Mesenchymal stem cell (in vitro differentiated cells and primary cell): ENCODE data around the gene NME7.

Experiments
- DNase-seq: peaks from one replicate; pipeline ENCODE4 v3.0.0-alpha.2; 2013
- H2AFZ ChIP-seq: one replicate; pipeline ENCODE4 v1.6.1; 2013; ENCODE audit warnings: low read depth, mild to moderate bottlenecking, control low read depth, inconsistent platforms, low read length, moderate library complexity
- H2AK5ac ChIP-seq: 2 replicates; pipeline ENCODE4 v1.6.1; 2013; ENCODE audit warnings: low read length, moderate library complexity, mild to moderate bottlenecking, inconsistent platforms; ENCODE audit not compliant: severe bottlenecking
- H2BK120ac ChIP-seq: one replicate; pipeline ENCODE4 v1.6.1; 2013; ENCODE audit warnings: low read depth, mild to moderate bottlenecking, inconsistent platforms, low read length, moderate library complexity
- H2BK12ac ChIP-seq, 2 experiments: one replicate each; pipeline ENCODE4 v1.6.1; 2013; ENCODE audit warnings: inconsistent platforms in 2 of 2, low read length in 2 of 2, mild to moderate bottlenecking in 2 of 2, moderate library complexity in 2 of 2, control low read depth in 1 of 2
- H2BK15ac ChIP-seq: one replicate; pipeline ENCODE4 v1.6.1; 2013; ENCODE audit warnings: mild to moderate bottlenecking, low read depth, inconsistent platforms; ENCODE audit not compliant: poor library complexity, severe bottlenecking
- H2BK5ac ChIP-seq: 2 replicates; pipeline ENCODE4 v1.6.1; 2013; ENCODE audit warnings: low read depth, mild to moderate bottlenecking, low read length, control low read depth, inconsistent platforms; ENCODE audit not compliant: poor library complexity, severe bottlenecking
- H3K14ac ChIP-seq, 2 experiments: one replicate each; pipeline ENCODE4 v1.6.1; 2013; ENCODE audit warnings: inconsistent platforms in 2 of 2, low read length in 2 of 2, control low read depth in 1 of 2, mild to moderate bottlenecking in 1 of 2, moderate library complexity in 1 of 2
- H3K18ac ChIP-seq, 2 experiments: one replicate each; pipeline ENCODE4 v1.6.1; 2013; ENCODE audit warnings: inconsistent platforms in 2 of 2, low read length in 2 of 2, control low read depth in 1 of 2, low read depth in 1 of 2, mild to moderate bottlenecking in 1 of 2
- H3K23ac ChIP-seq, 2 experiments: one replicate each; pipeline ENCODE4 v1.6.1; 2013; ENCODE audit warnings: inconsistent platforms in 2 of 2, low read length in 2 of 2, mild to moderate bottlenecking in 2 of 2, moderate library complexity in 2 of 2, control low read depth in 1 of 2
- H3K27ac ChIP-seq: 2 replicates; pipeline ENCODE4 v1.5.1; 2013; ENCODE audit warnings: mild to moderate bottlenecking, moderate library complexity, low read length, control low read depth, inconsistent platforms; ENCODE audit not compliant: poor library complexity, severe bottlenecking
- H3K27me3 ChIP-seq, 2 experiments: 2 replicates each; pipeline versions ENCODE4 v1.6.1 to v1.7.0; 2013; ENCODE audit warnings: low read length in 2 of 2, mild to moderate bottlenecking in 2 of 2, moderate library complexity in 2 of 2, control low read depth in 1 of 2, inconsistent platforms in 1 of 2; ENCODE audit not compliant: control insufficient read depth in 1 of 2, insufficient read depth in 1 of 2
- H3K36me3 ChIP-seq, 2 experiments: 2 replicates each; pipeline versions ENCODE4 v1.6.1 to v1.7.0; 2013; ENCODE audit warnings: low read length in 2 of 2, control low read depth in 1 of 2, inconsistent platforms in 1 of 2, low read depth in 1 of 2, mild to moderate bottlenecking in 1 of 2; ENCODE audit not compliant: insufficient read depth in 2 of 2, control insufficient read depth in 1 of 2
- H3K4ac ChIP-seq, 2 experiments: one replicate each; pipeline ENCODE4 v1.6.1; 2013; ENCODE audit warnings: inconsistent platforms in 2 of 2, low read length in 2 of 2, mild to moderate bottlenecking in 2 of 2, moderate library complexity in 2 of 2, control low read depth in 1 of 2, low read depth in 1 of 2
- H3K4me1 ChIP-seq: 2 replicates; pipeline ENCODE4 v1.6.1; 2013; ENCODE audit warnings: low read depth, low read length, control low read depth; ENCODE audit not compliant: control insufficient read depth, insufficient read depth
- H3K4me2 ChIP-seq: 2 replicates; pipeline ENCODE4 v1.6.1; 2013; ENCODE audit warnings: low read length, mild to moderate bottlenecking, inconsistent platforms; ENCODE audit not compliant: poor library complexity, severe bottlenecking
- H3K4me3 ChIP-seq, 2 experiments: 2 replicates each; pipeline versions ENCODE4 v1.5.1 to v1.7.0; 2013; ENCODE audit warnings: low read length in 2 of 2, mild to moderate bottlenecking in 2 of 2, control low read depth in 1 of 2, low read depth in 1 of 2; ENCODE audit not compliant: insufficient read depth in 1 of 2
- H3K79me1 ChIP-seq: replicated peaks from 2 replicates; pipeline ENCODE4 v1.6.1; 2013; ENCODE audit warnings: mild to moderate bottlenecking, control low read depth, low read length, inconsistent platforms; ENCODE audit not compliant: poor library complexity, severe bottlenecking
- H3K9ac ChIP-seq: 2 replicates; pipeline ENCODE4 v1.7.0; 2013; ENCODE audit warnings: mild to moderate bottlenecking, low read length, moderate library complexity
- H3K9me3 ChIP-seq: 2 replicates; pipeline ENCODE4 v1.7.0; 2013; ENCODE audit warnings: mild to moderate bottlenecking, low read length; ENCODE audit not compliant: control insufficient read depth
- H4K8ac ChIP-seq: one replicate; pipeline ENCODE4 v1.6.1; 2013; ENCODE audit warnings: inconsistent platforms, mild to moderate bottlenecking, low read length, moderate library complexity
- H4K91ac ChIP-seq: one replicate; pipeline ENCODE4 v1.6.1; 2013; ENCODE audit warnings: mild to moderate bottlenecking, low read length, inconsistent platforms
- WGBS: methylation state at CpG from one replicate; pipeline ENCODE4 v1.1.7; 2013; ENCODE audit warnings: mixed read lengths; 5-methylcytosine and 5-hydroxymethylcytosine counted together

The NME7 gene

DNA sequence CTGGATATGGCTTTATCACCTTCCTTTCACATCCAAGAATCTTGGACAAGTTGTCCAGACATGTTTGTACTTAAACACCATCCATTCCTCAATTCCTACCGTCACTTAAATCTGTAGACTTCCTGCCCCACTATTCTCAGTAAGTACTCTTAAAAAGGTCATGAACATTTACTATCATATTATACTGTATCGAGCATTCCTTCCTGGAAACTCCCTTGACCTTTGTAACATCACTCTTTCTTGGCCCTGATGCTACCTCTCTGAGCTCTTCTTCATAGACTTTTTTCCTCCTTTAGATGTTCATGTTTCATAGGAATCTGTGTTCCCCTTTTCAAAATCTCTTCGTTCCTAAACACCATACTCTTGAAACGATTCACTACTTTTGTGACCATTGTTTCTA, 15.9 kb upstream of the NME7 start:
- DNase-seq: no peak
- Histone ChIP-seq H3K23ac (no peak overlapping the region), H2BK120ac (no peak overlapping the region), H3K4me1 (no peaks in the 10 kb centered on the region), H2AFZ (no peak overlapping the region), H3K4me2 (no peak overlapping the region), H3K79me1 (peaks cover 9% of the 10 kb centered on the region), H4K8ac (no peak overlapping the region), H4K91ac (no peak overlapping the region), H3K4ac (no peak overlapping the region), H3K9ac (no peak overlapping the region), H3K4me3 (no peak overlapping the region), H3K9me3 (no peaks in the 10 kb centered on the region), H2BK5ac (no peak overlapping the region), H2BK15ac (no peak overlapping the region), H3K27ac (no peak overlapping the region), H3K36me3 (peaks cover 2 to 94% of the 10 kb centered on the region in 2 experiments), H3K18ac (no peak overlapping the region), H3K27me3 (no peaks in the 10 kb centered on the region), H2BK12ac (no peak overlapping the region), H2AK5ac (no peak overlapping the region), H3K14ac (no peak overlapping the region)
- 97% methylated on average over 2 of the region's 4 CpGs for WGBS

GRCh38 chr1:169381162-169381561, 13.6 kb upstream of the NME7 start:
- Histone ChIP-seq H3K9ac (no peak overlapping the region), H3K36me3 (peaks cover 2 to 96% of the 10 kb centered on the region in 2 experiments), H2AK5ac (no peak overlapping the region), H3K79me1 (peaks cover 15% of the 10 kb centered on the region), H3K14ac (no peak overlapping the region), H3K4me3 (no peak overlapping the region), H4K8ac (no peak overlapping the region), H3K4ac (no peak overlapping the region), H3K4me1 (no peaks in the 10 kb centered on the region), H4K91ac (no peak overlapping the region), H3K27me3 (no peaks in the 10 kb centered on the region), H2BK15ac (no peak overlapping the region), H3K9me3 (no peaks in the 10 kb centered on the region), H2BK120ac (no peak overlapping the region), H2AFZ (no peak overlapping the region), H2BK5ac (peak overlapping the region; percentile 79), H3K4me2 (no peak overlapping the region), H3K23ac (no peak overlapping the region), H2BK12ac (no peak overlapping the region), H3K18ac (no peak overlapping the region), H3K27ac (no peak overlapping the region)
- no peak for DNase-seq

GRCh38 chr1:169371404-169371803, 3.8 kb upstream of the NME7 start:
- H3K4ac ChIP-seq: no peak overlapping the region
- H4K8ac ChIP-seq: no peak overlapping the region
- no peak for DNase-seq
- no peak overlapping the region for H2BK5ac ChIP-seq
- H2AK5ac ChIP-seq: no peak overlapping the region
- no peak overlapping the region for H3K9ac ChIP-seq
- H3K9me3 ChIP-seq: no peaks in the 10 kb centered on the region
- 100% methylated on average over 1 of the region's 1 CpG for WGBS
- H4K91ac ChIP-seq: no peak overlapping the region
- no peak overlapping the region for H2BK120ac ChIP-seq
- H2BK15ac ChIP-seq: no peak overlapping the region
- no peak overlapping the region for H3K4me2 ChIP-seq
- H3K18ac ChIP-seq: no peak overlapping the region
- H3K4me1 ChIP-seq: no peaks in the 10 kb centered on the region
- H3K79me1 ChIP-seq: peaks cover 8% of the 10 kb centered on the region
- H3K14ac ChIP-seq: no peak overlapping the region
- peaks cover 0 to 56% of the 10 kb centered on the region in 2 experiments for H3K36me3 ChIP-seq
- H2AFZ ChIP-seq: no peak overlapping the region
- H3K23ac ChIP-seq: no peak overlapping the region
- no peak overlapping the region for H3K4me3 ChIP-seq
- H3K27me3 ChIP-seq: no peaks in the 10 kb centered on the region
- H2BK12ac ChIP-seq: no peak overlapping the region
- no peak overlapping the region for H3K27ac ChIP-seq

- H3K4me3 ChIP-seq: peak overlapping the region; percentile 61 to 98
- H3K36me3 ChIP-seq: peaks cover 0 to 37% of the 10 kb centered on the region in 2 experiments
- H2BK12ac ChIP-seq: no peak overlapping the region
- WGBS: under 1% methylated on average over 16 of the region's 16 CpGs
- no peak overlapping the region for H2AK5ac ChIP-seq
- peaks cover 17% of the 10 kb centered on the region for H3K79me1 ChIP-seq
- H3K9ac ChIP-seq: peak overlapping the region; percentile 98
- H4K91ac ChIP-seq: no peak overlapping the region
- H4K8ac ChIP-seq: no peak overlapping the region
- peak overlapping the region; percentile 44 for H2BK5ac ChIP-seq
- H2BK120ac ChIP-seq: no peak overlapping the region
- H3K27me3 ChIP-seq: no peaks in the 10 kb centered on the region
- H3K23ac ChIP-seq: peak overlapping the region in 1 of 2 experiments; percentile 50
- DNase-seq: no peak
- H3K18ac ChIP-seq: peak overlapping the region in 1 of 2 experiments; percentile 34
- peaks cover 2% of the 10 kb centered on the region for H3K4me1 ChIP-seq
- peak overlapping the region in 1 of 2 experiments; percentile 46 for H3K4ac ChIP-seq
- H2AFZ ChIP-seq: no peak overlapping the region
- H3K4me2 ChIP-seq: peak overlapping the region; percentile 60
- H2BK15ac ChIP-seq: no peak overlapping the region
- no peak overlapping the region for H3K14ac ChIP-seq
- H3K9me3 ChIP-seq: no peaks in the 10 kb centered on the region
- peak overlapping the region; percentile 98 for H3K27ac ChIP-seq
Measured at GRCh38 chr1:169368406-169368769, 791 bp upstream of the NME7 start.
